ENCODE results near the gene RNF224.
A peak's percentile ranks its signal among the peaks of the same experiment; 100 is the strongest.

The RNF224 gene

GRCh38 chr9:137217276-137218211 is 9.8 kb upstream of the RNF224 start:
- H3K36me3 ChIP-seq (ENCODE audit: insufficient read depth, low read length), result peaks cover 5% of the 10 kb centered on the region
- peak overlapping the region; percentile 53 for H3K4me3 ChIP-seq (ENCODE audit: low read length)
- H3K4me1 ChIP-seq (ENCODE audit: control insufficient read depth, insufficient read depth, low read length), result peaks cover 29% of the 10 kb centered on the region
- H3K9ac ChIP-seq (ENCODE audit: low read depth, low read length), result peak overlapping the region; percentile 54
- H3K9me3 ChIP-seq (replicated peaks; ENCODE audit: low read length), result no peaks in the 10 kb centered on the region
- no peaks in the 10 kb centered on the region for H3K27me3 ChIP-seq (ENCODE audit: control insufficient read depth, insufficient read depth, low read length)
- H3K4me2 ChIP-seq (ENCODE audit: low read length), result peak overlapping the region; percentile 76

DNA sequence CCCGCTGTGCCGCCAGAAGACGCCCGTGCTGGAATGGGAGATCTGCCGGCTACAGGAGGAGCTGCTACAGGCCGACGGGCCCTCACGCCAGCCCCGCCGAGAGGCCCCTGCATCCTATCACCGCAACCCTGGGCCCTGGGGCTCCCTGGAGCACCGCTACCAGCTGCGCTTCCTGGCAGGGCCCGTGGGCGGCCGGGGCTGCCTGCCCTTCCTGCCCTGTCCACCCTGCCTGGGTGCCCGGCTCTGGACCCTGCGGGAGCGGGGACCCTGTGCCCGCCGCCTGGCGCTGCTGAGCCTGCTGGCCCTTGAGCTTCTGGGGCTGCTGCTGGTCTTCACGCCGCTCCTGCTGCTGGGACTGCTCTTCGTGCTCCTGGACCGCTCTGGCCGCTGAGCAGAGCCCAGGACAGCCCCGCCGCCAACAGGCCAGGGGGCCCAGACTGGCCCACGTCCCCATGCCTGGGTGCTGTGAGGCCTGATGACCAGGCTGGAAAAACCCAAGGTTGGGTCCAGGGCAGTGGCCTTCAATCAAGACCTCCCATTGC is 9.0 kb upstream of the RNF224 start:
- H3K4me1 ChIP-seq (ENCODE audit: control insufficient read depth, insufficient read depth, low read length), result peaks cover 36% of the 10 kb centered on the region
- H3K9me3 ChIP-seq (replicated peaks; ENCODE audit: low read length), result no peaks in the 10 kb centered on the region
- peaks cover 5% of the 10 kb centered on the region for H3K36me3 ChIP-seq (ENCODE audit: insufficient read depth, low read length)
- no peak overlapping the region for H3K9ac ChIP-seq (ENCODE audit: low read depth, low read length)
- H3K4me3 ChIP-seq (ENCODE audit: low read length), result no peak overlapping the region
- H3K27me3 ChIP-seq (ENCODE audit: control insufficient read depth, insufficient read depth, low read length), result no peaks in the 10 kb centered on the region
- H3K4me2 ChIP-seq (ENCODE audit: low read length), result peak overlapping the region; percentile 32

DNA sequence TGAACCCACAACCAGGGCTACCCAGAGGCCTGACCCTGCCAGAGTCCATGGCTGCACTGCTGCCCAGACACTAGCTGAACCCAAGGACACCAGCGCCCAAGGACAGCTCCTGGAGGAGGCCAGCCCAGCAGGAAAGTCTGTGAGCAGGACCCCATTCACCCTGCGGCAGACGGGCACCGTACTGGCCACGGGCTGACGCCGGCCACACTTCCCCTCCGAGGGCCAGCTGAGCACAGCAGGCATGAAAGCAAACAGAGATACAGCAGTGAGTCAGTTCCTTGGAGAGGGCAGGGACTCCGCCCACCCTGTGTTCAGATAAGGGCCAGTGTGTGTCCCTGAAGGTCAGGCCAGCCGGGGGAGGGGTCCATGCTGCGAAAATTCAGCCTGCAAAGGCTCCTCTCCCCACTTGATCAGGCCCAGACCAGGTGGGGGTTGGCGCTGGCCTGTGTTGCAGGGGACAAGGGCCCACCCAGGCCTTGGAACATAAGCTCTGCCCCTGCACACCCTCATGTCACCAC is 8.5 kb upstream of the RNF224 start:
- Histone ChIP-seq H3K4me1 (ENCODE audit: control insufficient read depth, insufficient read depth, low read length) (peaks cover 38% of the 10 kb centered on the region), H3K9ac (ENCODE audit: low read depth, low read length) (no peak overlapping the region), H3K36me3 (ENCODE audit: insufficient read depth, low read length) (peaks cover 5% of the 10 kb centered on the region), H3K9me3 (replicated peaks; ENCODE audit: low read length) (no peaks in the 10 kb centered on the region), H3K4me3 (ENCODE audit: low read length) (no peak overlapping the region), H3K27me3 (ENCODE audit: control insufficient read depth, insufficient read depth, low read length) (no peaks in the 10 kb centered on the region), H3K4me2 (ENCODE audit: low read length) (peak overlapping the region; percentile 32)

GRCh38 chr9:137219757-137220316 is 7.5 kb upstream of the RNF224 start:
- H3K4me2 ChIP-seq (ENCODE audit: low read length), result no peak overlapping the region
- H3K4me3 ChIP-seq (ENCODE audit: low read length), result no peak overlapping the region
- H3K4me1 ChIP-seq (ENCODE audit: control insufficient read depth, insufficient read depth, low read length), result peaks cover 46% of the 10 kb centered on the region
- peaks cover 2% of the 10 kb centered on the region for H3K36me3 ChIP-seq (ENCODE audit: insufficient read depth, low read length)
- no peak overlapping the region for H3K9ac ChIP-seq (ENCODE audit: low read depth, low read length)
- no peaks in the 10 kb centered on the region for H3K27me3 ChIP-seq (ENCODE audit: control insufficient read depth, insufficient read depth, low read length)
- no peaks in the 10 kb centered on the region for H3K9me3 ChIP-seq (replicated peaks; ENCODE audit: low read length)

GRCh38 chr9:137220317-137221094 is 6.8 kb upstream of the RNF224 start:
- H3K27me3 ChIP-seq (ENCODE audit: control insufficient read depth, insufficient read depth, low read length), result no peaks in the 10 kb centered on the region
- no peaks in the 10 kb centered on the region for H3K9me3 ChIP-seq (replicated peaks; ENCODE audit: low read length)
- no peak overlapping the region for H3K4me2 ChIP-seq (ENCODE audit: low read length)
- no peaks in the 10 kb centered on the region for H3K36me3 ChIP-seq (ENCODE audit: insufficient read depth, low read length)
- no peak overlapping the region for H3K9ac ChIP-seq (ENCODE audit: low read depth, low read length)
- no peak overlapping the region for H3K4me3 ChIP-seq (ENCODE audit: low read length)
- peaks cover 52% of the 10 kb centered on the region for H3K4me1 ChIP-seq (ENCODE audit: control insufficient read depth, insufficient read depth, low read length)

GRCh38 chr9:137221095-137221505 is 6.2 kb upstream of the RNF224 start:
- Histone ChIP-seq H3K4me1 (ENCODE audit: control insufficient read depth, insufficient read depth, low read length) (peaks cover 55% of the 10 kb centered on the region), H3K9ac (ENCODE audit: low read depth, low read length) (no peak overlapping the region), H3K4me2 (ENCODE audit: low read length) (no peak overlapping the region), H3K27me3 (ENCODE audit: control insufficient read depth, insufficient read depth, low read length) (no peaks in the 10 kb centered on the region), H3K4me3 (ENCODE audit: low read length) (no peak overlapping the region), H3K36me3 (ENCODE audit: insufficient read depth, low read length) (no peaks in the 10 kb centered on the region), H3K9me3 (replicated peaks; ENCODE audit: low read length) (no peaks in the 10 kb centered on the region)

DNA sequence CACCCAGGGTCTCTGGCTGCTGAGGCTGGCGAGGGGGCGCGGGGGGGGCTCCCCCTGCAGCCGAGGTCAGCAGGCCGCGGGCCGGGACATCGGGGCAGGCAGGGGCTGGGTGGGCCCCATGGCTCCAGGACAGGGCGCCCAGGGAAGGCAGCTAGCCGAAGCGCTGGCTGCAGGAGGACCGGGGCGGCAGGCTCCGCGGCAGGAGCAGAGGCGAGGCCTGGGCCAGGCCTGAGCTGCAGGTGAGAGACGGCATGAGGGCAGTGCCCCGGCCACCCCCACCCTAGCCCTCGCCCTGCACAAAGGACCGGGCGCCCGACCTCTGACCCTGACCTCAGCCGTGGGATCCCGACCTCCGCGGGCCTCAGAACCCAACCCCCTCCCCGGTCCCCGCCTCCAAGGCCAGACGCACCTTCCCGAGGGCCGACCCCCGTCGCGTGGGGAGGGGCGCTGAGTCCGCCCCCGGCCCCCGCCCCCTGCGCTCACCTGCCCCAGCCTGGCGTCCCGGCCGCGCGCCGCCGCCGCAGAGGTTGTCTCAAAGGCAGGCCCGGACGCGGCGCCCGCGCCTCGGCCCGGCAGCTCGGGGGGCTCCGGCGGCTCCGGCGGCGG is 5.7 kb upstream of the RNF224 start:
- Histone ChIP-seq H3K36me3 (ENCODE audit: insufficient read depth, low read length) (no peaks in the 10 kb centered on the region), H3K4me2 (ENCODE audit: low read length) (peak overlapping the region; percentile 89), H3K4me1 (ENCODE audit: control insufficient read depth, insufficient read depth, low read length) (peaks cover 56% of the 10 kb centered on the region), H3K9ac (ENCODE audit: low read depth, low read length) (no peak overlapping the region), H3K27me3 (ENCODE audit: control insufficient read depth, insufficient read depth, low read length) (no peaks in the 10 kb centered on the region), H3K4me3 (ENCODE audit: low read length) (peak overlapping the region; percentile 59), H3K9me3 (replicated peaks; ENCODE audit: low read length) (no peaks in the 10 kb centered on the region)

GRCh38 chr9:137222190-137223077 is 4.9 kb upstream of the RNF224 start, which contains the start of gene RNF208:
Gene RNF208 (minus strand): TSS chr9:137222240. CDS start chr9:137221212, 1,028 bp downstream.
- Histone ChIP-seq H3K9ac (ENCODE audit: low read depth, low read length) (peak within 1 kb of the TSS; percentile 59), H3K4me2 (ENCODE audit: low read length) (peak within 1 kb of the TSS; percentile 89)

GRCh38 chr9:137223078-137223970 is 4.0 kb upstream of the RNF224 start:
- H3K27me3 ChIP-seq (ENCODE audit: control insufficient read depth, insufficient read depth, low read length), result no peaks in the 10 kb centered on the region
- H3K9ac ChIP-seq (ENCODE audit: low read depth, low read length), result peak overlapping the region; percentile 99
- no peaks in the 10 kb centered on the region for H3K36me3 ChIP-seq (ENCODE audit: insufficient read depth, low read length)
- H3K4me3 ChIP-seq (ENCODE audit: low read length), result peak overlapping the region; percentile 96
- peaks cover 50% of the 10 kb centered on the region for H3K4me1 ChIP-seq (ENCODE audit: control insufficient read depth, insufficient read depth, low read length)
- H3K4me2 ChIP-seq (ENCODE audit: low read length), result peak overlapping the region; percentile 98
- no peaks in the 10 kb centered on the region for H3K9me3 ChIP-seq (replicated peaks; ENCODE audit: low read length)

More at GRCh38 chr9:137222190-137223077, 4.9 kb upstream of the RNF224 start, which contains the start of gene RNF208:
- no peaks in the 10 kb centered on the region for H3K27me3 ChIP-seq (ENCODE audit: control insufficient read depth, insufficient read depth, low read length)
- H3K9me3 ChIP-seq (replicated peaks; ENCODE audit: low read length), result no peaks in the 10 kb centered on the region
- no peaks in the 10 kb centered on the region for H3K36me3 ChIP-seq (ENCODE audit: insufficient read depth, low read length)
- peaks cover 56% of the 10 kb centered on the region for H3K4me1 ChIP-seq (ENCODE audit: control insufficient read depth, insufficient read depth, low read length)
- H3K4me3 ChIP-seq (ENCODE audit: low read length), result peak within 1 kb of the TSS; percentile 96

All from skeletal muscle satellite cell (primary cell).